Stimulated activated CD8-positive, alpha-beta memory T cell treated with anti-CD3 and anti-CD28 coated beads, Interleukin-7, amount 100 ng/mL, for 1 hour (primary cell): ENCODE results near the gene BCLAF1.

Experiments used
- DNase-seq, 2 donors: peaks; one replicate each; pipeline ENCODE4 v3.0.0-alpha.2; 2020; ENCODE audit warnings: low read depth in 2 of 2

BCLAF1 gene

GRCh38 chr6:136289579-136290409, at the start of gene BCLAF1:
TSS of gene BCLAF1 (minus strand) at chr6:136289846. CDS start at chr6:136279866, 9,980 bp downstream.
- DNase-seq: peak; percentile 99

GRCh38 chr6:136338486-136338885, 48.8 kb upstream of the BCLAF1 start:
- DNase-seq: no peak

- DNase-seq: no peak
Measured at GRCh38 chr6:136337606-136338005, 48.0 kb upstream of the BCLAF1 start.

- DNase-seq: no peak
Measured at GRCh38 chr6:136337121-136337520, 47.5 kb upstream of the BCLAF1 start.

- no peak for DNase-seq
Measured at GRCh38 chr6:136335736-136336363, 46.2 kb upstream of the BCLAF1 start.

- DNase-seq: no peak
Measured at GRCh38 chr6:136334853-136335252, 45.2 kb upstream of the BCLAF1 start.

- no peak for DNase-seq
Measured at GRCh38 chr6:136334465-136334846, 44.8 kb upstream of the BCLAF1 start.

GRCh38 chr6:136333824-136334464, 44.3 kb upstream of the BCLAF1 start:
- DNase-seq: no peak

GRCh38 chr6:136331461-136331860, 41.8 kb upstream of the BCLAF1 start:
- DNase-seq: no peak

GRCh38 chr6:136330634-136331033, 41.0 kb upstream of the BCLAF1 start:
- DNase-seq: no peak

- DNase-seq: no peak
Measured at GRCh38 chr6:136326038-136326553, 36.5 kb upstream of the BCLAF1 start.

GRCh38 chr6:136324686-136325380, 35.2 kb upstream of the BCLAF1 start:
- no peak for DNase-seq

GRCh38 chr6:136323431-136324112, 33.9 kb upstream of the BCLAF1 start:
- DNase-seq: no peak

- no peak for DNase-seq
Measured at GRCh38 chr6:136319732-136320131, 30.1 kb upstream of the BCLAF1 start.

GRCh38 chr6:136318676-136319075, 29.0 kb upstream of the BCLAF1 start:
- no peak for DNase-seq

GRCh38 chr6:136317971-136318370, 28.3 kb upstream of the BCLAF1 start:
- DNase-seq: no peak

- peak; percentile 6 to 19 for DNase-seq
Measured at GRCh38 chr6:136317021-136317694, 27.5 kb upstream of the BCLAF1 start.

GRCh38 chr6:136315594-136315993, 25.9 kb upstream of the BCLAF1 start:
- no peak for DNase-seq

GRCh38 chr6:136312975-136313374, 23.3 kb upstream of the BCLAF1 start:
- DNase-seq: no peak

- no peak for DNase-seq
Measured at GRCh38 chr6:136309729-136310311, 20.2 kb upstream of the BCLAF1 start.
